Body of pancreas (tissue), 4 donors: ENCODE data around the gene LTB4R.

Experiments
- POLR2A ChIP-seq, 3 donors: fragments of 450-650 bp; IDR thresholded peaks; one replicate each; pipeline ENCODE4 v1.6.1; 2016; ENCODE audit warnings: antibody characterized with exemption in 3 of 3, mild to moderate bottlenecking in 2 of 3
- TF ChIP-seq, protein P1 (sequence below), 7 experiments: fragments of 450-650 bp in 4 of 7; fragments of 200-600 bp in 3 of 7; sonication (generic) in 3 of 7; IDR thresholded peaks; one replicate each; pipeline ENCODE4 v1.5.1; 2016 to 2019; ENCODE audit warnings: antibody characterized with exemption in 7 of 7

DNA sequence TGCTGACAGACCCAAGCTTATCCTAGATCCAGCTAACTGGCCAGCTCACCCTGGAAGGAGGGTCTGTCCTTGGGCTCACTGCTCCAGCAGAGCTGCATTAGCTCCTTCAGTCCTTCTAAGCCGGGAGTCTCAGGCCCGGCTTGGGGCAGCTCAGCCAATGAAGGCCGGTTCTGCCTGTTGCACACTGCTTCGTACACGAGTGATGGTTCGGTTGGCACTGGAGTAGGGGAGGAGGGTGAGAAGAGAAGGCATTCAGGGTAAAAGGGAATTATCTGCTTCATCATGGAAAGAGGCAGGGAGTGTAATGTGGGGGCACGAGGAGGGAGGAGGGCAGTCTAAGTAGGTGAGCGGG is 26.5 kb downstream of the LTB4R start:
- TF ChIP-seq, protein P1, sequence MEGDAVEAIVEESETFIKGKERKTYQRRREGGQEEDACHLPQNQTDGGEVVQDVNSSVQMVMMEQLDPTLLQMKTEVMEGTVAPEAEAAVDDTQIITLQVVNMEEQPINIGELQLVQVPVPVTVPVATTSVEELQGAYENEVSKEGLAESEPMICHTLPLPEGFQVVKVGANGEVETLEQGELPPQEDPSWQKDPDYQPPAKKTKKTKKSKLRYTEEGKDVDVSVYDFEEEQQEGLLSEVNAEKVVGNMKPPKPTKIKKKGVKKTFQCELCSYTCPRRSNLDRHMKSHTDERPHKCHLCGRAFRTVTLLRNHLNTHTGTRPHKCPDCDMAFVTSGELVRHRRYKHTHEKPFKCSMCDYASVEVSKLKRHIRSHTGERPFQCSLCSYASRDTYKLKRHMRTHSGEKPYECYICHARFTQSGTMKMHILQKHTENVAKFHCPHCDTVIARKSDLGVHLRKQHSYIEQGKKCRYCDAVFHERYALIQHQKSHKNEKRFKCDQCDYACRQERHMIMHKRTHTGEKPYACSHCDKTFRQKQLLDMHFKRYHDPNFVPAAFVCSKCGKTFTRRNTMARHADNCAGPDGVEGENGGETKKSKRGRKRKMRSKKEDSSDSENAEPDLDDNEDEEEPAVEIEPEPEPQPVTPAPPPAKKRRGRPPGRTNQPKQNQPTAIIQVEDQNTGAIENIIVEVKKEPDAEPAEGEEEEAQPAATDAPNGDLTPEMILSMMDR (IDR thresholded peaks at IDR 0.05), result no peak
- TF ChIP-seq POLR2A (IDR thresholded peaks at IDR 0.05), result no peak
